Measurements from ENCODE around the gene EMB. TPM values are rescaled to one million over a fixed set of nuclear protein-coding genes. Genes with fewer than 3 reads are reported as not detected.
"Not testable (repeated sequence)": the region's sequence is repeated elsewhere in the genome, so short reads cannot be mapped to it uniquely, and the experiment has no call there.

Gene EMB
- total RNA-seq, 1 experiment from 2014 or later: 40.4 TPM

- ATAC-seq (no peak), DNase-seq (ENCODE audit: low spot score) (no peak)
- POLR2A ChIA-PET: no interaction called here
- no peak overlapping the region for H3K4me3 Mint-ChIP-seq
- TF ChIP-seq ZNF425 (CRISPR knock-in tag; conservative IDR thresholded peaks at IDR 0.05) (no peak), ZNF317 (CRISPR knock-in tag; IDR thresholded peaks at IDR 0.05; ENCODE audit: borderline replicate concordance, low read depth) (no peak), AR (CRISPR knock-in tag; IDR thresholded peaks at IDR 0.05) (no peak), SOX15 (CRISPR knock-in tag; IDR thresholded peaks at IDR 0.05) (no peak), NFE2L1 (CRISPR knock-in tag; IDR thresholded peaks at IDR 0.05) (no peak), ATF2 (CRISPR knock-in tag; IDR thresholded peaks at IDR 0.05; ENCODE audit: borderline replicate concordance, low read depth) (no peak), NFYB (CRISPR knock-in tag; conservative IDR thresholded peaks at IDR 0.05; ENCODE audit: low read depth) (no peak), ZBTB21 (CRISPR knock-in tag; IDR thresholded peaks at IDR 0.05; ENCODE audit: borderline replicate concordance) (no peak)
- H3K9me3 Mint-ChIP-seq: no peaks in the 10 kb centered on the region
- H3K27ac Mint-ChIP-seq: no peak overlapping the region
- H3K36me3 Mint-ChIP-seq: no peaks in the 10 kb centered on the region
- H3K4me1 Mint-ChIP-seq: peaks cover 15% of the 10 kb centered on the region
- CTCF ChIA-PET: no interaction called here
- no peaks in the 10 kb centered on the region for H3K27me3 Mint-ChIP-seq (ENCODE audit: low read depth)
Measured at GRCh38 chr5:50435168-50435567, 5.9 kb downstream of the EMB start.

- H3K4me1 Mint-ChIP-seq; H3K27me3 Mint-ChIP-seq (ENCODE audit: low read depth); DNase-seq (ENCODE audit: low spot score); CTCF ChIA-PET; POLR2A ChIA-PET; H3K4me3 Mint-ChIP-seq; H3K9me3 Mint-ChIP-seq; H3K27ac Mint-ChIP-seq; ATAC-seq: not testable (repeated sequence)
- H3K36me3 Mint-ChIP-seq: peaks cover 14% of the 10 kb centered on the region
Measured at GRCh38 chr5:50431133-50431904, 9.8 kb downstream of the EMB start.

GRCh38 chr5:50423100-50423799, 17.8 kb downstream of the EMB start:
- CTCF ChIA-PET; H3K27me3 Mint-ChIP-seq (ENCODE audit: low read depth); DNase-seq (ENCODE audit: low spot score); H3K27ac Mint-ChIP-seq; ATAC-seq; POLR2A ChIA-PET; H3K4me3 Mint-ChIP-seq; H3K4me1 Mint-ChIP-seq: not testable (repeated sequence)
- peaks cover 29% of the 10 kb centered on the region for H3K36me3 Mint-ChIP-seq
- H3K9me3 Mint-ChIP-seq: peaks cover 14% of the 10 kb centered on the region

- CTCF ChIA-PET; H3K4me1 Mint-ChIP-seq; H3K27me3 Mint-ChIP-seq (ENCODE audit: low read depth); POLR2A ChIA-PET; DNase-seq (ENCODE audit: low spot score); H3K4me3 Mint-ChIP-seq; H3K27ac Mint-ChIP-seq; ATAC-seq: not testable (repeated sequence)
- Mint-ChIP-seq H3K9me3 (peaks cover 14% of the 10 kb centered on the region), H3K36me3 (peaks cover 16% of the 10 kb centered on the region)
Measured at GRCh38 chr5:50421184-50421950, 19.7 kb downstream of the EMB start.

Measured in WTC11 (cell line).